Measurements from ENCODE around the gene CXCL17.
"Not testable (repeated sequence)": the region's sequence is repeated elsewhere in the genome, so short reads cannot be mapped to it uniquely, and the experiment has no call there.

CXCL17 gene

DNA sequence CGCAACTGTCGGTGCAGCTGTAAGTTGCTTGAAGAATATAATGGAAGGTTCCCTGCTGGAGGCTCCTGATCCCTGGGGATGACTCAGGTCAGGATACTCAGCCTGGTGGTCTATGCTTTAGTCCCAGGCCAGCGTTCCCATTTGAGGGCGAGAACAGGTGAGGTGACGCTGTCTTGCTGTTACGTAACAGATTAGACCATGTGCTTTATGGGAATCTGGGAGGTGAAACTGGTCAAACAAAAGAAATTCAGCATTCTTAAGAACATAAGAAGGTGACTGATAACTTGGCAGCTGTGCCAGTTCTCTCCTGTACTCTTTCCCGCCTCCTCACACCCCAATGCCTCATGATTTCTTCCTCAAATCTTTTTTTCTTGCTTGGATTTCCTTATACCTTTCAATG, at the start of gene CXCL17:
Gene CXCL17 (minus strand): TSS at position 114 of the 400 bp plus-strand sequence. CDS start 114 bp downstream, outside the sequence.
- TF ChIP-seq, protein P1, sequence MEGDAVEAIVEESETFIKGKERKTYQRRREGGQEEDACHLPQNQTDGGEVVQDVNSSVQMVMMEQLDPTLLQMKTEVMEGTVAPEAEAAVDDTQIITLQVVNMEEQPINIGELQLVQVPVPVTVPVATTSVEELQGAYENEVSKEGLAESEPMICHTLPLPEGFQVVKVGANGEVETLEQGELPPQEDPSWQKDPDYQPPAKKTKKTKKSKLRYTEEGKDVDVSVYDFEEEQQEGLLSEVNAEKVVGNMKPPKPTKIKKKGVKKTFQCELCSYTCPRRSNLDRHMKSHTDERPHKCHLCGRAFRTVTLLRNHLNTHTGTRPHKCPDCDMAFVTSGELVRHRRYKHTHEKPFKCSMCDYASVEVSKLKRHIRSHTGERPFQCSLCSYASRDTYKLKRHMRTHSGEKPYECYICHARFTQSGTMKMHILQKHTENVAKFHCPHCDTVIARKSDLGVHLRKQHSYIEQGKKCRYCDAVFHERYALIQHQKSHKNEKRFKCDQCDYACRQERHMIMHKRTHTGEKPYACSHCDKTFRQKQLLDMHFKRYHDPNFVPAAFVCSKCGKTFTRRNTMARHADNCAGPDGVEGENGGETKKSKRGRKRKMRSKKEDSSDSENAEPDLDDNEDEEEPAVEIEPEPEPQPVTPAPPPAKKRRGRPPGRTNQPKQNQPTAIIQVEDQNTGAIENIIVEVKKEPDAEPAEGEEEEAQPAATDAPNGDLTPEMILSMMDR (conservative IDR thresholded peaks at IDR 0.05): no peak
- no peak within 1 kb of the TSS for H3K27ac ChIP-seq

DNA sequence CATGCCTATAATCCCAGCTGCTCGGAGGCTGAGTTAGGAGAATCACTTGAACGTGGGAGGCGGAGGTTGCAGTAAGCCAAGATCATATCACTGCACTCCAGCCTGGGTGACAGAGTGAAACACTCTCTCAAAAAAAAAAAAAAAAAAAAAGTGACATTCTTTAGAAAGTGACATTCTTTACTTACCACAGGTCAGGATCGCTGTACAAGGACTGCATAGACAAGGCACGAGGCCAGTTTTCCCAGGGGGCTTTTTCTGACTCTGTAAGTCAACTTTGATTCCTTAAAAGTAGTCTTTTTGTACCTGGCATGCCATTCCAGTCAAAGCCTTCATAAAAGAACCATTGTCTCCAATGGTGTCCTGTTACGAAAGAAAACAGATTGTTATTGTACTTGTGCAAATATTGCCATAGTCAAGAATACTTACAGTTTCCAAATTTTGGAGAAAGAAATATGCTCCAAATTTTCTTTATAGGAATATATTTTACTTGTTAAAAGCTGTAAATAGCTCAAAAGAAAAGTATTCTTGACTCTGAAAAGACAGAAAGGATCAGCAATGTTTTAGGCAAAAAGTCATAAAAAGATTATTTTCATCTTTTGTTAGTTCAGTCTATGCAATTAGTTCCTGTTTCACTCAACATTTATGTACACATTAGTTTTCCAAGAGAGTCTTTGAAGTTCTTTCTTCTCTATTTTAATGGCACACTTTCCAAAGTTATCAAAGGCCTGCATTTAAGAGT, 46.2 kb upstream of the CXCL17 start:
- TF ChIP-seq, protein P1 (conservative IDR thresholded peaks at IDR 0.05): no peak
- H3K27ac ChIP-seq: peak overlapping the region; percentile 61

- TF ChIP-seq, protein P1 (conservative IDR thresholded peaks at IDR 0.05): no peak
- peak overlapping the region; percentile 61 for H3K27ac ChIP-seq
Measured at GRCh38 chr19:42487798-42488178, 45.0 kb upstream of the CXCL17 start.

GRCh38 chr19:42487032-42487797, 44.5 kb upstream of the CXCL17 start:
- peak overlapping the region; percentile 61; the same call in 1 of the 2 replicates for H3K27ac ChIP-seq
- TF ChIP-seq, protein P1 (conservative IDR thresholded peaks at IDR 0.05): no peak

DNA sequence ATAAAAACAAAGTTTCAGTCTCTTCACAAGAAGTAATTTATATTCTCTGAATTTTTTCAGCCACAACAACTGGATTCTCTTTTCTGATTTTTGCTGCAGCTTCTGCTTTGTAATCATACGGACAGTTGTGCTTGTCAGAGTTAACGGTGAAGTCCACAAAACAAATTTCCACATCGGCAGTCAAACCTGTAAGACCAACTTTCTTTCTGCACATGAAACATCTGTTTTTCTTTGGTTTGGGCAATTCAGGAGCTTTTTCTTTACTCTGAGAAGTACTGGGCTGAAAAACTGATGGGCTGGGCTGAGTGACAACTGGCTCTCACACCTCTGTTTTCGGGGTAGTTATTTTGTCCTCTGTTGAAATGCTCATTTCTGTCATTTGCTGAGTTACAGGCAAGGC, 42.3 kb upstream of the CXCL17 start:
- not testable (repeated sequence) for H3K27ac ChIP-seq

DNA sequence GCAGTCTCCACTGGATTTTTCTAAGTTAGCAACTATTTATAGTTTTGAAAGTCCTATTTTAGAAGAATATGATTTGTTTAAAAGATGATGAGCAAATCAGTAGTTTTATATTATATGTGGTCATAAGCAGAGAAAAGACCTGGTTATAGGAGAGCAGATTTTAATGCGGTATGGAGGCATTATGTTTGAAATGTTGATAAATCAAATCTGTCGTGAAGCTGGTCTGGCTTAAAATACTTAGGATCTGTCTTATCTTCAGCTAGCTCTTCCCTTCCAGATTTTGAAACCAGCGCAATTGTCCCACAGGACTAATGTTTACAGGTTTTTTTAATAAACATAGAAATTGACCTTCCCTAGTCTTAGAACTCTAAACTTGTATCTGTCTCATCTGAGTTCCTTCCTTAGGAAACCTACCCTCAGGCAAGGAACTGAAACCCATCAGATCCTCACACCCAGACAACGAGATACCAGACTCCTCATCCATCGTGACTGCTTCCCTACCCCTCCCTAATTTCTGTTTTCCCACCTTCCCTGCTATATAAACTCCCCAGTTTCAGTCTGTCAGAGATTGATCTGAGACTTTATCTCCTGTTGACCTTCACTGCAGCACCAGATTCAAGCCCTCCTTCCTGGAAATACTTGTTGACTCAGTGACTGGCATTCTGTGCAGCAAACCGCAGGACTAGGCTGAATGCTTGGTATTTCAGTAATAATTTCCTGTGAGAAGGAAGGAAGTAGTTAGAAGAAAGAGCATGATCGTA, 37.8 kb upstream of the CXCL17 start:
- TF ChIP-seq, protein P1 (conservative IDR thresholded peaks at IDR 0.05): no peak
- H3K27ac ChIP-seq: no peak overlapping the region

- TF ChIP-seq, protein P1 (conservative IDR thresholded peaks at IDR 0.05): no peak
- no peak overlapping the region for H3K27ac ChIP-seq
Measured at GRCh38 chr19:42479736-42480135, 37.0 kb upstream of the CXCL17 start.

Measured in VCaP (cell line).